GM23338 (cell line): ENCODE data around the gene LGALS13. TPM values are rescaled to one million over a fixed set of nuclear protein-coding genes. Genes with fewer than 3 reads are reported as not detected.
"Not testable (repeated sequence)": the region's sequence is repeated elsewhere in the genome, so short reads cannot be mapped to it uniquely, and the experiment has no call there.

Experiments used
- ATAC-seq: fragments of 200-7000 bp; cut with Tn5 transposase; 3 replicates; pipeline ENCODE4 v1.9.1; 2020
- DNase-seq: peaks from one replicate; pipeline ENCODE4 v3.0.0-alpha.2; 2015; ENCODE audit warnings: low spot score
- H2AFZ ChIP-seq: fragments of 200-600 bp; sonication (generic); 2 replicates; pipeline ENCODE4 v1.8.0; 2016; ENCODE audit warnings: antibody characterized with exemption, mild to moderate bottlenecking, moderate library complexity
- H3F3A ChIP-seq: fragments of 200-600 bp; sonication (generic); replicated peaks from 2 replicates; pipeline ENCODE4 v1.8.0; 2017; ENCODE audit warnings: antibody characterized with exemption, mixed run types, low read depth
- H3K27ac ChIP-seq: fragments of 200-600 bp; sonication (generic); 2 replicates; pipeline ENCODE4 v1.6.1; 2016; ENCODE audit warnings: low read depth
- H3K27me3 ChIP-seq: fragments of 200-600 bp; sonication (generic); 2 replicates; pipeline ENCODE4 v1.8.0; 2016; ENCODE audit warnings: mild to moderate bottlenecking, mixed run types, moderate library complexity; ENCODE audit not compliant: insufficient read depth
- H3K36me3 ChIP-seq: fragments of 200-600 bp; sonication (generic); 2 replicates; pipeline ENCODE4 v1.8.0; 2016; ENCODE audit warnings: mild to moderate bottlenecking; ENCODE audit not compliant: insufficient read depth
- H3K4me1 ChIP-seq: fragments of 200-600 bp; sonication (generic); 2 replicates; pipeline ENCODE4 v1.8.0; 2016; ENCODE audit warnings: mild to moderate bottlenecking, moderate library complexity; ENCODE audit not compliant: insufficient read depth
- H3K4me2 ChIP-seq: fragments of 200-600 bp; sonication (generic); 2 replicates; pipeline ENCODE4 v1.7.1; 2017; ENCODE audit warnings: mixed run types
- H3K4me3 ChIP-seq: fragments of 200-600 bp; sonication (generic); 2 replicates; pipeline ENCODE4 v1.6.1; 2016; ENCODE audit warnings: mixed run types
- H3K79me2 ChIP-seq: fragments of 200-600 bp; sonication (generic); replicated peaks from 2 replicates; pipeline ENCODE4 v1.8.0; 2017; ENCODE audit warnings: mild to moderate bottlenecking; ENCODE audit not compliant: insufficient read depth
- H3K9me2 ChIP-seq: fragments of 200-600 bp; sonication (generic); 2 replicates; pipeline ENCODE4 v1.8.0; 2017; ENCODE audit not compliant: insufficient read depth
- H4K20me1 ChIP-seq: fragments of 200-600 bp; sonication (generic); replicated peaks from 2 replicates; pipeline ENCODE4 v1.8.0; 2017; ENCODE audit warnings: mild to moderate bottlenecking; ENCODE audit not compliant: insufficient read depth
- H3K27ac Mint-ChIP-seq: 2 replicates; pipeline ENCODE4 v1.8.0; 2020; ENCODE audit warnings: inconsistent platforms, mild to moderate bottlenecking, moderate library complexity, mixed read lengths
- H3K27me3 Mint-ChIP-seq: 3 replicates; pipeline ENCODE4 v1.8.0; 2022; ENCODE audit warnings: low read depth, mild to moderate bottlenecking, moderate library complexity, mixed read lengths, inconsistent platforms; ENCODE audit not compliant: insufficient read depth, poor library complexity
- H3K36me3 Mint-ChIP-seq: 3 replicates; pipeline ENCODE4 v1.8.0; 2021; ENCODE audit warnings: low read depth, mild to moderate bottlenecking, inconsistent platforms, moderate library complexity, mixed read lengths
- H3K4me1 Mint-ChIP-seq: 3 replicates; pipeline ENCODE4 v1.8.0; 2020; ENCODE audit warnings: mild to moderate bottlenecking, inconsistent platforms, mixed read lengths
- H3K4me3 Mint-ChIP-seq: 3 replicates; pipeline ENCODE4 v1.8.0; 2021; ENCODE audit warnings: moderate library complexity, mild to moderate bottlenecking, inconsistent platforms, mixed read lengths
- H3K9me3 Mint-ChIP-seq: 3 replicates; pipeline ENCODE4 v1.8.0; 2020; ENCODE audit warnings: moderate library complexity, mild to moderate bottlenecking, inconsistent platforms, mixed read lengths
- CREB1 ChIP-seq: fragments of 250-450 bp; sonication (Bioruptor Pico); IDR thresholded peaks from 2 replicates; pipeline ENCODE4 v1.5.0; 2020; ENCODE audit warnings: low read depth, mild to moderate bottlenecking, moderate library complexity
- CTCF ChIP-seq, 2 experiments: fragments of 200-600 bp in 1 of 2; sonication (generic) in 1 of 2; conservative IDR thresholded peaks; 2 replicates each; pipeline versions ENCODE4 v1.5.1 to v1.6.1; 2016 to 2017; ENCODE audit warnings: antibody characterized with exemption in 2 of 2, low read depth in 2 of 2, mild to moderate bottlenecking in 2 of 2, moderate library complexity in 1 of 2
- POLR2AphosphoS5 ChIP-seq: IDR thresholded peaks from 2 replicates; pipeline ENCODE4 v1.6.1; 2016; ENCODE audit warnings: antibody characterized with exemption, low read depth
- ZNF114 ChIP-seq: fragments of 250-450 bp; sonication (Bioruptor Pico); IDR thresholded peaks from 2 replicates; pipeline ENCODE4 v1.5.0; 2020; ENCODE audit warnings: mild to moderate bottlenecking, moderate library complexity
- ZNF462 ChIP-seq: fragments of 250-450 bp; sonication (Bioruptor Pico); IDR thresholded peaks from 2 replicates; pipeline ENCODE4 v1.5.0; 2020; ENCODE audit warnings: mild to moderate bottlenecking, moderate library complexity
- polyA plus RNA-seq: library from polyadenylated mRNA; unstranded; fragments of >200 nt; fragmentation: Nextera tagmentation; extraction: Ambion mirVana; gene quantifications from 2 replicates; pipeline ENCODE4 v1.2.1, GENCODE V29; 2016
- total RNA-seq: library from RNA; depleted of rRNA; stranded (reverse); fragments of >200 nt; shearing (Covaris generic); gene quantifications from 2 replicates; pipeline ENCODE4 v1.2.3, GENCODE V29; 2014

LGALS13 gene
- total and polyA plus RNA-seq, 2 experiments from 2014 or later = not detected

GRCh38 chr19:39623946-39624345 lies 21.6 kb downstream of the LGALS13 start:
- no peaks in the 10 kb centered on the region for H3K79me2 ChIP-seq
- H3K36me3 ChIP-seq = no peaks in the 10 kb centered on the region
- Mint-ChIP-seq H3K36me3 (no peaks in the 10 kb centered on the region), H3K27ac (no peak overlapping the region), H3K4me1 (peaks cover 13% of the 10 kb centered on the region; the same call in 2 of the 3 replicates), H3K9me3 (no peaks in the 10 kb centered on the region), H3K27me3 (peaks cover 6% of the 10 kb centered on the region), H3K4me3 (no peak overlapping the region)
- H3K4me2 ChIP-seq = peak overlapping the region; percentile 62
- no peaks in the 10 kb centered on the region for H4K20me1 ChIP-seq
- no peaks in the 10 kb centered on the region for H3F3A ChIP-seq
- peak; percentile 43 for DNase-seq
- peaks cover 10% of the 10 kb centered on the region for H3K4me1 ChIP-seq
- H3K4me3 ChIP-seq = 0 out of 2 replicates have a peak overlapping the region, but pooled peaks have one; percentile 23
- no peak for TF ChIP-seq CREB1 (CRISPR knock-in tag)
- no peak for TF ChIP-seq ZNF114 (CRISPR knock-in tag)
- no peak for TF ChIP-seq POLR2AphosphoS5
- TF ChIP-seq ZNF462 = no peak
- no peak overlapping the region for H3K27ac ChIP-seq
- H3K9me2 ChIP-seq = no peaks in the 10 kb centered on the region
- peak; percentile 81 for ATAC-seq
- peaks cover 9% of the 10 kb centered on the region; the same call in 1 of the 2 replicates for H3K27me3 ChIP-seq
- H2AFZ ChIP-seq = peak overlapping the region; percentile 94

GRCh38 chr19:39627631-39628030 lies 25.3 kb downstream of the LGALS13 start:
- H3F3A ChIP-seq, H3K9me2 ChIP-seq, H3K27ac Mint-ChIP-seq, H3K9me3 Mint-ChIP-seq, H3K4me2 ChIP-seq, H3K4me3 Mint-ChIP-seq, H3K27ac ChIP-seq, H3K27me3 Mint-ChIP-seq, H3K79me2 ChIP-seq, H3K4me3 ChIP-seq, H2AFZ ChIP-seq, H3K27me3 ChIP-seq, H3K36me3 Mint-ChIP-seq, H3K36me3 ChIP-seq, H4K20me1 ChIP-seq: not testable (repeated sequence)
- DNase-seq = peak; percentile 23
- H3K4me1 ChIP-seq = peaks cover 10% of the 10 kb centered on the region
- peak; percentile 44 to 68 for TF ChIP-seq CTCF (conservative IDR thresholded peaks at IDR 0.05; ENCODE audit: low read depth in 2 of 2)
- peaks cover 17% of the 10 kb centered on the region; the same call in 2 of the 3 replicates for H3K4me1 Mint-ChIP-seq
- ATAC-seq = peak; percentile 27; the same call in 1 of the 3 replicates
